Karpas-422 (cell line): Measurements from ENCODE around the gene TRIM71. TPM values are rescaled to one million over a fixed set of nuclear protein-coding genes. Genes with fewer than 3 reads are reported as not detected.

Source experiments
- DNase-seq: peaks from one replicate; pipeline ENCODE4 v3.0.0-alpha.2; 2015
- H2AFZ ChIP-seq: fragments of 200-600 bp; sonication (generic); 2 replicates; pipeline ENCODE4 v1.6.1; 2014; ENCODE audit warnings: antibody characterized with exemption, low read length, mixed read lengths
- H3K27ac ChIP-seq: fragments of 200-600 bp; sonication (generic); 2 replicates; pipeline ENCODE4 v1.5.1; 2014; ENCODE audit warnings: mild to moderate bottlenecking, low read length, moderate library complexity
- H3K27me3 ChIP-seq: fragments of 200-600 bp; sonication (generic); 2 replicates; pipeline ENCODE4 v1.6.1; 2014; ENCODE audit warnings: low read length, mixed read lengths
- H3K36me3 ChIP-seq: fragments of 200-600 bp; sonication (generic); 2 replicates; pipeline ENCODE4 v1.6.1; 2014; ENCODE audit warnings: low read length, mixed read lengths; ENCODE audit not compliant: insufficient read depth
- H3K4me1 ChIP-seq: fragments of 200-600 bp; sonication (generic); 2 replicates; pipeline ENCODE4 v1.6.1; 2014; ENCODE audit warnings: mild to moderate bottlenecking, low read length, mixed read lengths
- H3K4me2 ChIP-seq: fragments of 200-600 bp; sonication (generic); 2 replicates; pipeline ENCODE4 v1.6.1; 2014; ENCODE audit warnings: low read length, low read depth, mild to moderate bottlenecking; ENCODE audit not compliant: poor library complexity, severe bottlenecking
- H3K4me3 ChIP-seq: fragments of 200-600 bp; sonication (generic); 2 replicates; pipeline ENCODE4 v1.5.1; 2014; ENCODE audit warnings: mild to moderate bottlenecking, antibody characterized with exemption, low read length, mixed read lengths
- H3K79me2 ChIP-seq: fragments of 200-600 bp; sonication (generic); 2 replicates; pipeline ENCODE4 v1.6.1; 2014; ENCODE audit warnings: mild to moderate bottlenecking, low read length, mixed read lengths
- H3K9ac ChIP-seq: fragments of 200-600 bp; sonication (generic); 2 replicates; pipeline ENCODE4 v1.6.0; 2014; ENCODE audit warnings: low read length
- H3K9me2 ChIP-seq: fragments of 200-600 bp; sonication (generic), shearing (Covaris generic); replicated peaks from 2 replicates; pipeline ENCODE4 v1.6.0; 2014; ENCODE audit warnings: mild to moderate bottlenecking, low read length, moderate library complexity; ENCODE audit not compliant: insufficient read depth
- H3K9me3 ChIP-seq: fragments of 300-700, 200-600 bp; sonication (generic); 2 replicates; pipeline ENCODE4 v1.6.1; 2014; ENCODE audit warnings: low read length, mixed read lengths
- H4K20me1 ChIP-seq: fragments of 200-600 bp; sonication (generic); 2 replicates; pipeline ENCODE4 v1.6.1; 2014; ENCODE audit warnings: mild to moderate bottlenecking, antibody characterized with exemption, low read length, low read depth; ENCODE audit not compliant: insufficient read depth
- total RNA-seq: library from RNA; depleted of rRNA; stranded (reverse); fragments of >200 nt; shearing (Covaris generic); gene quantifications from 2 replicates; pipeline ENCODE4 v1.2.3, GENCODE V29; 2014; ENCODE audit warnings: low replicate concordance

TRIM71 gene
- total RNA-seq, 1 experiment from 2014 or later = not detected

GRCh38 chr3:32868719-32869512, 51.1 kb downstream of the TRIM71 start:
- no peak overlapping the region for H2AFZ ChIP-seq
- H3K79me2 ChIP-seq = no peaks in the 10 kb centered on the region
- no peak overlapping the region for H3K4me2 ChIP-seq
- H4K20me1 ChIP-seq = no peaks in the 10 kb centered on the region
- no peak overlapping the region for H3K9ac ChIP-seq
- H3K27me3 ChIP-seq = no peaks in the 10 kb centered on the region
- H3K36me3 ChIP-seq = no peaks in the 10 kb centered on the region
- H3K9me3 ChIP-seq = no peaks in the 10 kb centered on the region
- H3K4me3 ChIP-seq = no peak overlapping the region
- no peak overlapping the region for H3K27ac ChIP-seq
- no peaks in the 10 kb centered on the region for H3K9me2 ChIP-seq
- no peaks in the 10 kb centered on the region for H3K4me1 ChIP-seq
- no peak for DNase-seq

DNA sequence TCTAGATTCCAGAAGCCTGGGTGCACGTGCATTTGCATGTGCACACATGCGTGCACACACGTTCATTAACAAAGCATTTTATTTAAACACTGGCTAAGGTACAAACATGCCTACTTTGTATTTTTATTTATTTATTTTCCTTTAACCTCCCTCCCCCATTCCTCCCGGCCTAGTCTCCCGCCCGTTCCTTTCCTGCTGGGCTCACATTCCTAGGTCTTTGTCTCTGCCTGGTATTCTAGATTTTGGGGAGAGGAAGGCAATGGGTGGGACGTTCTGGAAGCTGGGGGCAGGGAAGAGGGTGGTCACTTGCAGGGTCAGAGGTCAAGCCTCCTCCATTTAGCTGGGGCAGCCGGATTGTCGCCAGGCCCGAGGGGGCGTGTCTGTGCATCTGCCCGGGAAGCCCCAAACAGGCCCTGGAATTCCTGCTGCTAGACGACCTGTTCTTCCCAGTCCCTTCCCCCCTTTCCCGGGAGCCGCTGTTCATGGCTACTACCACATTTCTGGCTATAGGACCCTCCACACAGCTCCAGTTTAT, 51.8 kb downstream of the TRIM71 start:
- no peaks in the 10 kb centered on the region for H3K4me1 ChIP-seq
- no peaks in the 10 kb centered on the region for H3K79me2 ChIP-seq
- no peaks in the 10 kb centered on the region for H3K9me3 ChIP-seq
- H3K9me2 ChIP-seq = no peaks in the 10 kb centered on the region
- H3K9ac ChIP-seq = no peak overlapping the region
- H4K20me1 ChIP-seq = no peaks in the 10 kb centered on the region
- H3K36me3 ChIP-seq = no peaks in the 10 kb centered on the region
- H3K4me2 ChIP-seq = no peak overlapping the region
- H3K27me3 ChIP-seq = no peaks in the 10 kb centered on the region
- no peak overlapping the region for H3K4me3 ChIP-seq
- no peak for DNase-seq
- no peak overlapping the region for H2AFZ ChIP-seq
- no peak overlapping the region for H3K27ac ChIP-seq

GRCh38 chr3:32870373-32871095, 52.7 kb downstream of the TRIM71 start:
- no peak for DNase-seq
- Histone ChIP-seq H4K20me1 (no peaks in the 10 kb centered on the region), H3K79me2 (no peaks in the 10 kb centered on the region), H3K27me3 (no peaks in the 10 kb centered on the region), H3K9me2 (no peaks in the 10 kb centered on the region), H3K27ac (no peak overlapping the region), H3K9me3 (no peaks in the 10 kb centered on the region), H3K9ac (no peak overlapping the region), H3K4me1 (no peaks in the 10 kb centered on the region), H2AFZ (no peak overlapping the region), H3K4me2 (no peak overlapping the region), H3K4me3 (no peak overlapping the region), H3K36me3 (no peaks in the 10 kb centered on the region)

DNA sequence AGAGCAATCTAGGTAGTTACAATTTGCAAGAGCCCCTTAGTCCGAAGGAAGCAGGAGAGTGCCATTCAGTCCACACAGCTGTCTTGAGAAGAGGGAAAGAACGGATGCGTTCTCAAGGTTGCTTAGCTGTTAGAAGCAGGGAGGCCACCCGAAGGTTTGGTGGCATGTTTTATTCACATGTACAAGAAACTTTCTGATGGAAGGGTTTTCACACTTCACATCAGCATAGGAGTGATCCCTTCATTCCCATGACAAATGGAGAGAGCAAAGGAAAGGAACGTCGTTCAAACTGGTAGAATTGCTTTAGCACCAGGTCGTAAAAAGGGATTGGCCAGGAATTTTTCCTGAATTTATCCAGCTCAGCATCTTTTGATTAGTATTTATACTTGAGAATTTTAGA, 53.5 kb downstream of the TRIM71 start:
- no peak overlapping the region for H3K4me3 ChIP-seq
- no peak for DNase-seq
- no peaks in the 10 kb centered on the region for H3K4me1 ChIP-seq
- no peaks in the 10 kb centered on the region for H3K9me2 ChIP-seq
- no peaks in the 10 kb centered on the region for H3K79me2 ChIP-seq
- H3K4me2 ChIP-seq = no peak overlapping the region
- H2AFZ ChIP-seq = no peak overlapping the region
- H4K20me1 ChIP-seq = no peaks in the 10 kb centered on the region
- no peaks in the 10 kb centered on the region for H3K27me3 ChIP-seq
- H3K27ac ChIP-seq = no peak overlapping the region
- no peaks in the 10 kb centered on the region for H3K9me3 ChIP-seq
- no peak overlapping the region for H3K9ac ChIP-seq
- H3K36me3 ChIP-seq = no peaks in the 10 kb centered on the region

GRCh38 chr3:32872487-32873382, 54.9 kb downstream of the TRIM71 start:
- H3K9me2 ChIP-seq = no peaks in the 10 kb centered on the region
- no peaks in the 10 kb centered on the region for H3K36me3 ChIP-seq
- no peak overlapping the region for H3K27ac ChIP-seq
- H4K20me1 ChIP-seq = no peaks in the 10 kb centered on the region
- H3K79me2 ChIP-seq = no peaks in the 10 kb centered on the region
- no peak overlapping the region for H2AFZ ChIP-seq
- H3K9ac ChIP-seq = no peak overlapping the region
- H3K4me3 ChIP-seq = no peak overlapping the region
- H3K4me1 ChIP-seq = no peaks in the 10 kb centered on the region
- no peaks in the 10 kb centered on the region for H3K27me3 ChIP-seq
- H3K4me2 ChIP-seq = no peak overlapping the region
- no peak for DNase-seq
- no peaks in the 10 kb centered on the region for H3K9me3 ChIP-seq

GRCh38 chr3:32873531-32874130, 55.8 kb downstream of the TRIM71 start:
- no peak for DNase-seq
- Histone ChIP-seq H3K79me2 (no peaks in the 10 kb centered on the region), H3K4me1 (no peaks in the 10 kb centered on the region), H3K4me2 (no peak overlapping the region), H3K36me3 (no peaks in the 10 kb centered on the region), H3K27me3 (no peaks in the 10 kb centered on the region), H4K20me1 (no peaks in the 10 kb centered on the region), H3K9me3 (no peaks in the 10 kb centered on the region), H3K9me2 (no peaks in the 10 kb centered on the region), H3K4me3 (no peak overlapping the region), H3K9ac (no peak overlapping the region), H3K27ac (no peak overlapping the region), H2AFZ (no peak overlapping the region)

DNA sequence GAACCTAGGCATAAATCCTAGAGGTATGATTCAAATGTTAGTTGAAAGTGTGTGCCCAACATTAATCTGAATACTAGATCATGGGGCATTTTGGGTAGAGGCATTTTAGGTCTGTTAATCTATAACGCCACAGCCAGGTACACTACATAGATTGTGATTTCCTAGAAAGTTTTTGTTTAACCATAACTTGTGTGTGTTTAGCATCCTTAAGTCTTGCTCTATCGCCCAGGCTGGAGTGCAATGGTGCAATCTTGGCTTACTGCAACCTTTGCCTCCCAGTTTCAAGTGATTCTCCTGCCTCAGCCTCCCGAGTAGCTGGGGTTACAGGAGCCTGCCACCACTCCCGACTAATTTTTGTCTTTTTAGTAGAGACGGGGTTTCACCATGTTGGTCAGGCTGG, 59.1 kb downstream of the TRIM71 start:
- Histone ChIP-seq H2AFZ (no peak overlapping the region), H4K20me1 (no peaks in the 10 kb centered on the region), H3K4me1 (no peaks in the 10 kb centered on the region), H3K79me2 (no peaks in the 10 kb centered on the region), H3K4me3 (no peak overlapping the region), H3K9me2 (no peaks in the 10 kb centered on the region), H3K9me3 (no peaks in the 10 kb centered on the region), H3K36me3 (no peaks in the 10 kb centered on the region), H3K9ac (no peak overlapping the region), H3K27me3 (no peaks in the 10 kb centered on the region), H3K4me2 (no peak overlapping the region), H3K27ac (no peak overlapping the region)
- no peak for DNase-seq
